GDM1 (cell line): ENCODE data around the gene SPATA24.
"Not testable (repeated sequence)": the region's sequence is repeated elsewhere in the genome, so short reads cannot be mapped to it uniquely, and the experiment has no call there.

ENCODE experiments used
- DNase-seq: peaks from one replicate; lab custom pipeline; 2025; lab: John Stamatoyannopoulos, UW

The SPATA24 gene, protein sequence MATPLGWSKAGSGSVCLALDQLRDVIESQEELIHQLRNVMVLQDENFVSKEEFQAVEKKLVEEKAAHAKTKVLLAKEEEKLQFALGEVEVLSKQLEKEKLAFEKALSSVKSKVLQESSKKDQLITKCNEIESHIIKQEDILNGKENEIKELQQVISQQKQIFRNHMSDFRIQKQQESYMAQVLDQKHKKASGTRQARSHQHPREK

DNA sequence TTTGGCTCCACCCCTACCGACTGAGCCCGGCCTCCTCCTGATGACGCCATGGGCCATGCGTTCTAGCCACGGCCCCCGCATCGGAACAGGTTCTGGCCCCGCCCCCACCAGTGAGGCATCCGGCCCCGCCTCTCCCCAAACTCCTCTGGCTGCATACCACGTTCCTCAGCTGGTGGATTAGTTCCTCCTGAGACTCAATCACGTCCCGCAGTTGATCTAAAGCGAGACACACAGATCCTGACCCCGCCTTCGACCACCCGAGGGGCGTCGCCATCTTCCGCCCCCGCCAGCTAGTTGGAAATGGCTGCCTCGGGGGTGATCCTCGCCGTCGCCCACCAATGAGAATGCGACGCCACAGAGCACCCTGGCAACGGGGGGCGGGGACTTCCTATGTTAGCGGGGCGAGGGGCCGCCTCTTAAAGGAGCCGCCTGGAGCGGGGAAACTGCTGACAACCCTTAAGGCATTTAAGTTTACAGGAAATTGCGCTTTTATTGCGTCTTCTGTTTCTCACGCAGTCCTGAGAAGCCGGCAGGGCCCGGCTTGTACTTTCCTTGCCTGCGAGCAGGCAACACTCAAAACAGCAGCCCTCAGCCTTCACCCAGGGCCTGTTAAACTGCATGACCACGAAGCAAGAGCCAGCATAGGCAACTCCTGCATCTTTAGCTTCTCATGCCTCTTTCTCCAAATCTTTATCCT lies at the start of gene SPATA24:
Gene SPATA24, minus strand, starts transcription at position 303 of the 697 bp plus-strand sequence. Its CDS starts 29 bp downstream, at position 274.
- peak; percentile 98 for DNase-seq

DNA sequence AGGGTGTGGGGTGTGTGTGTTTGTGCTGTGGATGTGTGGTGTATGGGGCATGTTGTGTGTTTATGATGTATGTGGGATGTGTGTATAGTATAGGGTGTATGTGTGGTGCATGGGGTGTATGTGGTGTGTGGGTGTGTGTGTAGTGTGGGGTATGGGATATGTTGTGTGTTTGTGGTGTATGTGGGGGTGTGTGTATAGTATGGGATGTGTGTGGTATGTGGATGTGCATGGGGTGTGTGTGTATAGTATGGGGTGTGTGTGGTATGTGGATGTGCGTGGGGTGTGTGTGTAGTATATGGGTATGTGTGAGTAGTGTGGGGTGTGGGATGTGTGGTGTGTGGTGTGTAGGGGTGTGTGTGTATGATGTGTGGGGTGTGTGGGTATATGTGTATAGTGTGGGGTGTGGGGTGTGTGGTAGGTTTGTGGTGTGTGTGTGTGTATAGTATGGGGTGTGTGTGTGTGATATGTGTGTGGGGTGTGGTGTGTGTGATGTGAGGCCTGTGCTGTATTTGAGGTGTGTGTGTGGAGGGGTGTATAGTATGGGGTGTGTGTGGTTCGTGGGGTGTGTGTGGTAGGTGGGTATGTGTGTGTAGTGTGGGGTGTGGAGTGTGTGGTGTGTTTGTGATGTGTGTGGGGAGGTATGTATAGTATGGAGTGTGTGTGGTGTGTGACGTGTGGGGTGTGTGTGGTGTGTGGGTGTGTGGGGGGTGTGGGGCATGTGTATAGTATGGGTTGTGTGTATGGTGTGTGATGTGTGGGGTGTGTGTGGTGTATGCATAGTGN lies 48.2 kb upstream of the SPATA24 start:
- no peak for DNase-seq

DNA sequence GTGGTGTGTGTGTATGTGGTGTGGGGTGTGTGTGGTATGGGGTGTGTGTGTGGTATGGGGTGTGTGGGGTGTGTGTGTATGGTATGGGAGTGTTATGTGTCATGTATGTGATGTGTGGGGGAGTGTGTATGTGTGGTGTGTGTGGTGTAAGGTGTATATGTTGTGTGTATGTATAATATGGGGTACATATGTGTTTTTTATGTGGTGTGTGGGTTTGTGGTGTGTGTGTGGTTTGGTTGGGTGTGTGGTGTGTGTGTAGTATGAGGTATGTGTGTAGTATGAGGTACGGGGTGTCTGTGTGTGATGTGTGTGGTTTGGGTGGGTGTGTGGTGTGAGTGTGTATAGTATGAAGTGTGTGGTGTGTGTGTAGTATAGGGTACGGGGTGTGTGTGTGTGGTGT lies 47.3 kb upstream of the SPATA24 start:
- DNase-seq: no peak

DNA sequence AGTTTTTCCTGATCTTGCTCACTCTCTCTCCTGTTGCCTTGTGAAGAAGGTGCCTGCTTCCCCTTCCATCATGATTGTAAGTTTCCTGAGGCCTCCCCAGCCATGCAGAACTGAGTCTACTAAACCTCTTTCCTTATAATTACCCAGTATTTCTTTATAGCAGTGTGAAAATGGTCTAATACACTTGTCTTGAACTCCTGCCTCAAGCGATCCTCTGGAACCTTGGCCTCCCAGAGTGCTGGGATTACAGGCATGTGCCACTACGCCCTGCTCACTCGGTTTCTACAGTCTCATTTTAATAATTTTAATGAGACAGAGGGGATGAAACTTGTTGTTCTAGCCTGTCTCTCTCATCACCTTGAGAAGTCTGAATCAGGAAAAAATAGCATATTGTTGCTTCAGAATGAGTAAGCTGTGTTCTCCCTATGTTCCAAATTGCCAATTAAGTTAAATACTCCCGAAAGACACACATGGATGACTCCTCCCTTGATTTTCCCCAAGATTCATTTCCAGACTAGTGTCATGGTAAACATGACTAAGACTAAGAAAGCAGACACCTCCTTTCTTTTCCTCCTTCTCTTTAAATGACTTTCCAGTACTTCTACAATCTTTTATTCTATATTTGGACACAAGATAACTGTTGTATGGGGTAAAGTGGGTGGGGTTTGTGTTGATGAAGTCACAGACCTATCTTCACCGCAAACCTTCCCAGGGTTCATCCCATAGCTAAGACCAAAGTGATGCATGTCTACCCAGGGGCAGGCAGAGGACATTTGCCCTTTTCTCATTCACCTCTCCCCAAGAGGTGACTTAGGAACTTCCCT lies 43.3 kb upstream of the SPATA24 start:
- DNase-seq: no peak

DNA sequence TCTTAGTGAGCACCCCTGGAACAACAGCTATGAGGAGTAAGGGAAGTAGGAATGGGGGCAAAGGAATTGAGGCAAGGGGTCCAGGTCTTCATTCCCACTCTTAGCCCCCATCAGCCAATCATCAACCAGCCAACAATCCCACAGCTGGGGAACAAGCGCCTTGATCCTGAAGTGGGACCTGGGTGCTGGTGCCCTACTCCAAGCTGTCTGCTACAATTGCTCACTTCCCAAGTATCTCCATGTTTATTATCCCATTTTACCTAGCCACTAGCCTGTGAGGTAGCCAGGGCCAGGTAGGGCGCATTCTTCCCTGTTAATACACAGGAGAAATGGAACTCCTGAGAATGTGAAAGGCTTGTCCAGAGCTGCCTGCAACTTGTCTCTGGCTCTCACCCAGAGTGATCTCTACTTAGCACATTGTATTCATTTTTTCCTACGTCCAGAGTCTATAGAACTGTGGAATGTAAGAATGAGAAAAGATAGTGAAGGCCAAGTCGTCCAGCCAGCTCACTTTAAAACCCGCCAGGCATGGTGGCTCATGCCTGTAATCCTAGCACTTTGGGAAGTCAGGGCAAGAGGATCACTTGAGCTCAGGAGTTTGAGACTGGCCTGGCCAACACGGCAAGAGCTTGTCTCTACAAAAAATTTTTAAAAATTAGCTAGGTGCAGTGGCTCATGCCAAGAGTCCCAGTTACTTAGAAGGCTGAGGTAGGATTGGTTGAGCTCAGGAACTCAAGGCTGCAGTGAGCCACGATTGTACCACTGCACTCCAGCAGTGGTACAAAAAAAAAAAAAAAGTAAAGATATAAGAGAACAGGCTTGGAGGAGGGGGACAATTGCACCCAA lies 41.7 kb upstream of the SPATA24 start:
- no peak for DNase-seq

DNA sequence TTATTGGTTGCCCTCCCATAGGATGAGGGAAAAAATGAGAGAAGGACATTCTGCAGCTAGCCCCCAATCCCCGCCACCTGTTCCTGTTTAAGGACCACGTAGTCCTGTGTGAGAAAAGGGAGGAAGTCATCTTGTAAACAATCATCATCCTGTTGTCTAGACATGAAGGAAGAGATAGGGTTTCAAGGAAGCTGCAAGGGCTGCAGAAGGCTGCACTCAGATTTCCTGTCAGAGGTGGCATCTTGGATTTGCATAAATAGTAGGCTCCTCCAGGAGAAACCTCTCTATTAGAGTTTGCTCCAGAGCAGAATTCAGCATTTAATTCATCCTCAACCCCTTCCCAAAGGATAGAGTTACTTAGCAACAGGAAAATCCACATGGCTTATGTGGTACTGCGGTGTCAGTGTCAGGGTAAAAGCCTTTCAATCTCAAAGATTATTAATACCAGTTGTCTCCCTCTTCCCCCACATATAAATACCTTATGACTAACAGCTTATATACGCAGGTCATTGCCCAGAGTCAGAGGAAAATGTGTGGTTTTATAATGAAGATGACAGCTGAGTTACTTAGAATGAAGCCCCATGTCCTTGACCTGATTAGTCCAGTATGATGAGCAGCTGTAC lies 40.1 kb upstream of the SPATA24 start:
- DNase-seq: no peak

DNA sequence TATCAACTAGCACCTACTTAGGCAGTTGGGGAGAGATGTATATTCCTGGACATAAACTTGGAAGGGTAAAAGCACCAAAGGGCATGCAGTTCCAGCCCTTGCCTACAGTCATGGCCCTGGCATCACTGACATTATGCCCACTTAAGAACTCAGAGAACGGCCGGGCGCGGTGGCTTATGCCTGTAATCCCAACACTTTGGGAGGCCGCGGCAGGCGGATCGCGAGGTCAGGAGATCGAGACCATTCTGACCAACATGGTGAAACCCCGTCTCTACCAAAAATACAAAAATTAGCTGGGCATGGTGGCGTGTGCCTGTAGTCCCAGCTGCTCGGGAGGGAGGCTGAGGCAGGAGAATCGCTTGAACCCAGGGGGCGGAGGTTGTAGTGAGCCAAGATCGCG lies 36.5 kb upstream of the SPATA24 start:
- DNase-seq: not testable (repeated sequence)

DNA sequence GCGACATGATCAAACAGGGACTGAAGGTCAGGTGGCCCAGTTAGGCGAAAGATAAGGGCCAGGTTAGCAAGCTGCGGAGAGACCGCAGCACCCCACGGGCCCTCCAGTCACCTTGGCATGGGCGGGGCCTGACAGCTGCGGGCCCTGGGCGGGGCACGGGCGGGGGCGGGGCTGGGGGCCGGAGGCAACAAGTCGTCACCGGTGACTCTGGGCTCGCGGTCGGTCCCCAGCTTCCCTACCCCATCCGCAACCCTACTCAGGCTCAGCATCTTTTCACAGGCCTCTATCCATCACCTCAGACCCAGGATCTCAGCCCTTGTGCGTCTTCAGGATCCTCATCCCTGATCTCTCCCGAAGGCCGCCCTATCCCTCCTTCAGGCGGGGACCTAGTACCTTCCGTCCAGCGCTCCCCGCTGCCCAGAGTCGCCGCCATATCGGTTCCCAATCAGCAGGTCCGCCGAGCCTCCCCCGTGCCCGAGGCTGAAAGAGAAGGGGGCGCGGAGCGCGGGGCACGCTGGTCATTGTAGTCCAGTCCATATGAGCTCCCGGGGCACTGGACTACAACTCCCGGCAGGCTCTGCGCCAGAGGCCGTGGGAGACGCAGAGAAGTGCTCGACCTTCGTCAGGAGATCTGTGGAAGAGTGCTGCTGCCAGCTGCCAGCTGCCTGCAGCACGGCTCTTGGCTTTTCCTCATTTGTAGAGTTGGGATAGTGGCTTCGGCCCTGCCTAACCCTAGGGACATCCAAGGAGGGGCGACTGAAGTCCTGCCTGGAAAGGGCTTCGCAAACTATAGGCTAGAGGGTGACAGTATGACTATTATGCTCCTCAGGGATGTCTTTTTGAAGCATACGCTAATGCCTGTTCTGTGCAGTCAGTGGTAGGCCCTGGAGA lies 35.4 kb upstream of the SPATA24 start, which contains the start of gene DNAJC18:
Gene DNAJC18, minus strand, starts transcription at position 513 of the 891 bp plus-strand sequence. Its CDS starts 80 bp downstream, at position 433.
- DNase-seq: peak; percentile 79

DNA sequence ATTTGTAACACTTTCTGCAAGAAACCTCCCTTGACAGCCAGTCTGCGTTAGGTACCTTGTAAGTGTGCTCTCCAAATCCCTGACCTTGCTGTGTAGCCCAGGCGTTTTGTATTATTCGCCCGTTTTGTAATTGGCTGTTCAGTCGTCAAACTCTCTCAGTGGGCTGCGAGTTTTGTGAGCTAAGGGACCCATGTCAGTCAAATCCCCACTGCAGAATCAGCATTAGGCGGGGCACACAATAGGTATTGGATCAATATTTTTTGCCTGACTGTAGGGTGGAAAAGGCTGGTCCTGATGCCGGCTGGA lies 34.8 kb upstream of the SPATA24 start:
- no peak for DNase-seq

DNA sequence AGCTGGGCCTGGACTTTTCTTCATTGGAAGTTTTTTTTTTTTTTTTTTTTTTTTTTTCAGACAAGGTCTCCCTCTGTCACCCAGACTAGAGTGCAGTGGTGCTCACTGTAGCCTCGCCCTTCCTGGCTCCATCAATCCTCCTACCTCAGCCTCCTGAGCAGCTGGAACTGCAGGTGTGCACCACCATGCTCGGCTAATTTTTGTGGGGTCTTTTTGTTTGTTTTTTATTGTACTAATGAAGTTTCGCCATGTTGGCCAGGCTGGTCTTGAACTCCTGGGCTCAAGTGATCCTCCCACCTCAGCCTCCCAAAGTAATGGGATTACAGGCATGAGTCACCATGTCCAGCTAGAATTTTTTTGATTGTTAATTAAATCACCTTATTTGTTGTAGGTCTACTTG lies 31.8 kb upstream of the SPATA24 start:
- DNase-seq: no peak

DNA sequence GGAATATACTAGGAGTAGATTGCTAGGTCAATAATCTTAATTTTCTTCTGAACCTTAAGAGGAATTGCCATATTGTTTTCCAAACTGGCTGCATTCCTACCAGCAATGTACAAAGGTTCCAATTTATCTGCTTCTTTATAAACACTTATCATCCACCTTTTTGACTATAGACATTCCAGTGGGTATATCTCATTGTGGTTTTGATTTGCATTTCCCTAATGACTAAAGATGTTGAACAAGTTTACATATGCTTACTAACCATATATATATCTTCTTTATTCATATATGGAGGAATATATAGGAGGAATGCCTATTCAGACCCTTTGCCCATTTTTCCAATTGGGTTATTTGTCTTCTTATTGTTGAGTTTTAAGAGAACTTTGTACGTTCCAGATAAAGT lies 27.8 kb upstream of the SPATA24 start:
- DNase-seq: no peak

DNA sequence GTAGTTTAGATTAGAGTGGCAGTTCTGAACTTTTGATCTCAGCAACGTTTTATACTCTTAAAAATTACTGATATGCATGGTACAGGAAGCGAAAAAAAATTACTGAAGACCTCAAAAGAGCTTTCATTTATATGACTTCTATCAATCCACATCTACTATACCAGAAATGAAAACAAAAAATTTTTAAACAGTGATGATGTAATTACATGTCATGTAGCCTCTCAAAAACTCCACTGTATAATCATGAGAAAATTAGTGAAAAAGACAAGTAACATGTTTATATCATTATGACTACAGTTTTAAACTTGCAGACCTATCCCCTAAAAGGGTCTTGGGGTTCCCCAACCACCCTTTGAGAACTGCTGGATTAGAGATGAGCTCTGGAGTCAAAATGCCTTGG lies 26.1 kb upstream of the SPATA24 start:
- no peak for DNase-seq

DNA sequence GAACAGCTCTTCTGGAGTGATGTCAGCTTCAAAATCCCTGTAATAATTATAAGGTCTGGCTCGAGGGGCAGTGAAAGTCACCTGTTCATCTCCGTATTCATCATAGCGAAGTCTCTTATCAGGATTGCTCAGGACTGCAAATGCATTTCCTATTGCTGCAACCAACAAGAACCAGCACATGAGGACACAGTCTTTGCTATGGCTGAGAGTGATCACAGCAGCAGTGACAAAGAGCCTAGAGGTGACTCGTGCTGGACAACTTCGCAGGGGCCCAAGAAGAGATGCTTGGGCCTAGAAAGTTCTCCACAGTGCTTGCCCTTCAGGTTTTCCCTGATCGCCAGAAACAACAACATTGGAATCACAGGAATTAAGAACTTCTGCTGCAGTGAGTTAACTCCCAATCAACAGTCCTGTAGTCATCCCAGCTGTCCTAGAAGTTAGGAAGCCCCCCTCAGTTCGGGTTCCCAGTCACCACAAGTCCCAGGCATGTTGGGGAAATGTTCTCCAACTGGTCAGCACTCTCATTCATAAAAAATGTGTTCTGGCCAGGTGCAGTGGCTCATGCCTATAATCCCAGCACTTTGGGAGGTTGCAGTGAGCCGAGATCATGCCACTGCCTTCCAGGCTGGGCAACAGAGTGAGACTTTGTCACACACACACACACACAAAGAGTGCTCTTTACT lies 22.5 kb upstream of the SPATA24 start:
- DNase-seq: no peak

DNA sequence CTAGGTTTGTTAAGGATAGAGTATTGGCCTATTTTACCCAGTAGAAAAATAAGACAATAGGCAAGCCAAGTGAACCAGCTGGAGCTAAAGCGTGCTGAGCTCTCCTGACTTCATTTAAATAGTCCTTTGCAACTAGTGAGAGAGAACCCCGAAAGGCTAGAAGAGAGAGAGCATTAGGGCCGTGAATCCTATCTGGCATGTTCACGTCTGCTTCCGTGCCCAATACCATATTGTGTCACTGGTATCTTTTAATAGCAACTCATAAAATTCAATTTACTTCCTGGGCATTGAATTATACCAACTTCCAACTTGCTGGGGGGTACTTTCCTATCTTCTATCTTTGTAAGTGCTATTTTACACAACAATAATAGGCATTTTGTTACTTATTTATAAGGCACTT lies 21.6 kb upstream of the SPATA24 start:
- no peak for DNase-seq

DNA sequence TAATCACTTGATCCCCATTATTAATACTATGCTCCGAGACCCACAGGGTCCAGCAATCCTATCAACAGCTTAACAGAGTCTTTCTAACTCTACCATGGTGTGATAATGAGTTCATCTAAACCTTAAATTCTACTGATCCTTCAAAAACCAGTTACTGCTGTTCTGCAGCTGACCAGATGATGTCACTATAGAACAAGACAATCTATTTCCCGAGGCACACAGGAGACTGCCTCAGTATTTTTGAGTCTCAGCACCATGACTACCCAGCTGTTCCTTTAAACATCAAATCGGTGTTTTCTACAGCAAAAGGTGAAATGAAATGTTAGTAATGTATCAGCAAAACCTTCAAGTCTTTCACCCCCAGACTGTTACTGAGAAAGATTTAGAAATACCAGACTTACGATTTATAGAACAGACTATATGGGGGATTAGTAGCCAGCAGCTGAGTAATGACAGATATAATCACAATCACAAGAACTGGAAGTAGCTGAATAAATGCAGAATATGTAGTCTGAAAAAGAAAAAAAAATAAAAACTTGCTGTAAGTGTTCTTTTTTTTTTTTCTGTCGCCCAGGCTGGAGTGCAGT lies 18.5 kb upstream of the SPATA24 start:
- peak; percentile 62 for DNase-seq

DNA sequence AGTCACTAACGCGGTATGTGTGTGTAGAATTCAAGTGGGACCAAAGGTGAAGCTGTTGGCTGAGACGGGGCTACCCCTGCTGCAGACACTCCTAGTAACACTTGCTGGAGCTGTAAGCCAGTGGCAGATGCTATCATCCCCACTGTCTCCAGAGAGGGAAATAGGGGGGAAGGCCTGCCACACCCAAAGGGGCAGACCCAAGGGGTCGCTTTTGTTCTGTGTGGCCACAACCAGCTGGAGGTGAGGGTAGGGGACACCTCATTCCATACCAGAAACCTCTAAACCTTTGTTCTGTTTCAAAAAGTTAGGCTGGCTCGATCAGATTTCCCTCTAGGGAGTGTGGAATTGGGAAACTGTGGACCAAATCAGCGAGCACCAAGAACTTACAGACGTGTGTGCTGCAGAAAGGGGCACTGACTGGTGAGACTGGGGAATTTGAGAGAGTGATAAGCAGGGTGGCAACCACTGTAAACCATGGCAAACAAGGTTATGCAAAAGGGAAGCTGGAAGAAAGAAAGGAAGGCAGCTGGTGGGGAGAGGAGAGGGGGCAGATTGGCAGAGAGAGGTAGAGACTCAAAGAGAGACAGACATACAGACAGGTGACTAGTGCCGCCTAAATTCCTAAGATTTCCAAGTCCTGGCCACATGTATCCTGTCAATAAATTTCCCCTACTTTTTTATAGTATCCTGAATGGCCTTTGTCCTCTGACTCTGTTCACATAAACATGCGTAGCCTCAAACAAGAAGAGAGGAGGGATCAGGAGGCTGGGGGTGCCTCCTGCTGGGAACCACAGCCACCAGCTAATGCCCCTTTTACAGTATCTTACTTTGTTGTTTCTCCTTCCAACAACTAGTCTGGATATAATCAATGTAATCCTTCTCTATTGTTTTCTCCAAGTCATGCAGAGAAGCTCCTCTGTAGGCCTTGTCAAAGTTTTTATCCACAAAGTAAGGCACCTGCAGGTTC lies 15.6 kb upstream of the SPATA24 start:
- no peak for DNase-seq

DNA sequence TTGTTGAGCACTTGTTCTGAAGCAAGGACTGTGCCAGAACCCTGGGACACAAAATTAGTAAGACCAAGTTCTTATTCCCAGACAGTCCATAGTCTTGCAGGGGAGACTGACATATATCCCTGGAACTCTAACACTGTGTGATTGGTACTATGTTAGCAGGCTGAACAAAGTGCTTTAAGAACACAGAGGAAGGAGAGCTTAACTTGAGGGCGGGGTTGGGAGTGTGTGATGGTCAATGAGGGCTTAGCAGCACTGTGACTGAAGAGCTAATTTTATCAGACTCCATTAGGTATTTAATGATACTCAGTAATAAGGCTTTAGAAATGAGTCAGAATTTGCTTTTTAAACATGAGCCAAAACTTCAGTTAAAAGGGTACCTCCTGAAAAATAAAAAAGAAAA lies 14.9 kb upstream of the SPATA24 start:
- DNase-seq: no peak

DNA sequence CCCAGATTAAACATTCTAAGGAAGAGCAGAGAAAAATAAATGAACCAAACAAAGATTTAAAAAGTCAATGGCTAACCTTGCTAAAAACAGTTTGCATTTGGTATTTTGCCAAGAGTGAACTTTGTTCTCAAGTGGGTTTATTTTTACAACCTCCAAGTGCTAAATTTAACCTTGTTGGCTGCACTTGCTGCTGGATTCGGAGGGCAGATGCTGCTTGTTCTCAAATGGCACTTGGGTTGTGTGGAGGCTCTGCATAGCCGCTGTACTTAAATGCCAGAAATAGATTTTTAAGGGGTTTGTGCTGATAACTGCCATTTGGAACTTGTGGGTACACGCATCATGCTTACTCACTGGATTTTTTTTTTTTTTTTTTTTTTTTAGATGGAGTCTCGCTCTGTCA lies 13.3 kb upstream of the SPATA24 start:
- no peak for DNase-seq
